OCI-LY3 (cell line): ENCODE data around the gene CALD1.

ENCODE experiments used
- H2AFZ ChIP-seq: fragments of 200-600, 300-600 bp; shearing (Covaris generic); 2 replicates; pipeline ENCODE4 v1.6.0; 2014; ENCODE audit warnings: antibody characterized with exemption, low read depth, low read length
- H3K27ac ChIP-seq: fragments of 200-600, 300-600 bp; sonication (generic); 2 replicates; pipeline ENCODE4 v1.5.1; 2014; ENCODE audit warnings: mild to moderate bottlenecking, low read length, moderate library complexity, mixed read lengths
- H3K27me3 ChIP-seq: fragments of 200-600, 300-600 bp; sonication (generic); 2 replicates; pipeline ENCODE4 v1.6.1; 2014; ENCODE audit warnings: low read depth, low read length, mixed read lengths
- H3K36me3 ChIP-seq: fragments of 200-600, 300-600 bp; sonication (generic); replicated peaks from 2 replicates; pipeline ENCODE3; 2014; ENCODE audit warnings: low read depth, low read length, mixed read lengths
- H3K4me1 ChIP-seq: fragments of 300-600, 200-600 bp; sonication (generic); 2 replicates; pipeline ENCODE4 v1.6.1; 2014; ENCODE audit warnings: low read length, mixed read lengths
- H3K4me2 ChIP-seq: fragments of 200-600, 300-600 bp; sonication (generic); 2 replicates; pipeline ENCODE4 v1.6.1; 2014; ENCODE audit warnings: low read length, mixed read lengths
- H3K4me3 ChIP-seq: fragments of 300-600, 200-600 bp; sonication (generic); 2 replicates; pipeline ENCODE4 v1.5.1; 2014; ENCODE audit warnings: antibody characterized with exemption, mild to moderate bottlenecking, low read length, moderate library complexity
- H3K79me2 ChIP-seq: fragments of 300-600, 200-600 bp; shearing (Covaris generic); 2 replicates; pipeline ENCODE4 v1.6.1; 2014; ENCODE audit warnings: mild to moderate bottlenecking, low read length, mixed read lengths
- H3K9ac ChIP-seq: fragments of 300-600, 200-600 bp; shearing (Covaris generic); 2 replicates; pipeline ENCODE4 v1.6.0; 2014; ENCODE audit warnings: mild to moderate bottlenecking, low read length, moderate library complexity
- H3K9me3 ChIP-seq: fragments of 200-600, 300-600 bp; shearing (Covaris generic); 2 replicates; pipeline ENCODE4 v1.6.1; 2014; ENCODE audit warnings: low read length, mixed read lengths; ENCODE audit not compliant: insufficient read depth
- H4K20me1 ChIP-seq: fragments of 200-600, 300-600 bp; sonication (generic); 2 replicates; pipeline ENCODE4 v1.6.1; 2016; ENCODE audit warnings: low read length, mixed read lengths; ENCODE audit not compliant: insufficient read depth
- EZH2phosphoT487 ChIP-seq: fragments of 200-600 bp; shearing (Covaris generic); IDR thresholded peaks from 2 replicates; pipeline ENCODE4 v1.6.1; 2018; ENCODE audit warnings: antibody characterized with exemption, mixed run types, low read depth
- TF ChIP-seq, protein P1 (sequence below): fragments of 200-600, 300-600 bp; sonication (generic); IDR thresholded peaks from 2 replicates; pipeline ENCODE4 v1.5.1; 2014; ENCODE audit warnings: antibody characterized with exemption, low read length, low read depth

Gene CALD1

GRCh38 chr7:134856691-134857090 lies 77.3 kb downstream of the CALD1 start:
- no peaks in the 10 kb centered on the region for H3K79me2 ChIP-seq
- TF ChIP-seq, protein P1, sequence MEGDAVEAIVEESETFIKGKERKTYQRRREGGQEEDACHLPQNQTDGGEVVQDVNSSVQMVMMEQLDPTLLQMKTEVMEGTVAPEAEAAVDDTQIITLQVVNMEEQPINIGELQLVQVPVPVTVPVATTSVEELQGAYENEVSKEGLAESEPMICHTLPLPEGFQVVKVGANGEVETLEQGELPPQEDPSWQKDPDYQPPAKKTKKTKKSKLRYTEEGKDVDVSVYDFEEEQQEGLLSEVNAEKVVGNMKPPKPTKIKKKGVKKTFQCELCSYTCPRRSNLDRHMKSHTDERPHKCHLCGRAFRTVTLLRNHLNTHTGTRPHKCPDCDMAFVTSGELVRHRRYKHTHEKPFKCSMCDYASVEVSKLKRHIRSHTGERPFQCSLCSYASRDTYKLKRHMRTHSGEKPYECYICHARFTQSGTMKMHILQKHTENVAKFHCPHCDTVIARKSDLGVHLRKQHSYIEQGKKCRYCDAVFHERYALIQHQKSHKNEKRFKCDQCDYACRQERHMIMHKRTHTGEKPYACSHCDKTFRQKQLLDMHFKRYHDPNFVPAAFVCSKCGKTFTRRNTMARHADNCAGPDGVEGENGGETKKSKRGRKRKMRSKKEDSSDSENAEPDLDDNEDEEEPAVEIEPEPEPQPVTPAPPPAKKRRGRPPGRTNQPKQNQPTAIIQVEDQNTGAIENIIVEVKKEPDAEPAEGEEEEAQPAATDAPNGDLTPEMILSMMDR = no peak
- no peak for TF ChIP-seq EZH2phosphoT487
- 0 out of 2 replicates have a peak, but pooled peaks cover 2% of the 10 kb centered on the region for H3K4me1 ChIP-seq
- no peak overlapping the region for H3K27ac ChIP-seq
- H4K20me1 ChIP-seq = no peaks in the 10 kb centered on the region
- peaks cover 19% of the 10 kb centered on the region for H3K27me3 ChIP-seq
- H2AFZ ChIP-seq = no peak overlapping the region
- H3K9me3 ChIP-seq = no peaks in the 10 kb centered on the region
- H3K4me2 ChIP-seq = no peak overlapping the region
- H3K9ac ChIP-seq = no peak overlapping the region
- H3K36me3 ChIP-seq = no peaks in the 10 kb centered on the region
- no peak overlapping the region for H3K4me3 ChIP-seq

DNA sequence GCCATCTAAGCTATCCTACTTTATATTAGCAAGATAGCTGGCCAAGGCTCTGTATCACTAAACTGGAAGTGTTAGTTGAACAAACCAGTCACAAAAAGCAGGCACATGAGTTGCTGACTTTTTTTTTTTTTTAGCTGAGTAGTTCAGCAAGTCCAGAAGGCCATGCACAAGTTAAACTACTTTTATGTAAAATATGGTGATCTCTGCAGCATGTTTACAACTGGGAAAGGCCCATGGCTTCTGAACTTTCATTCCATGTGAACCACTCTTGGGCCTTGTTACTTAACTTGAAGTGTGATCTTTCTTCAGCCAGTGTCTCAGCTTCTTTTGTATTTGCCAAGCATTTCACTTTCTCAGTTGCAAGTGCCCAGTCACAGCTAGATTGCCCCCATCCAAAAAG lies 78.5 kb downstream of the CALD1 start:
- Histone ChIP-seq H3K27me3 (peaks cover 23% of the 10 kb centered on the region), H3K36me3 (no peaks in the 10 kb centered on the region), H3K4me2 (no peak overlapping the region), H3K79me2 (no peaks in the 10 kb centered on the region), H3K27ac (no peak overlapping the region), H3K9me3 (no peaks in the 10 kb centered on the region), H2AFZ (no peak overlapping the region), H3K4me3 (no peak overlapping the region), H3K4me1 (0 out of 2 replicates have a peak, but pooled peaks cover 2% of the 10 kb centered on the region), H3K9ac (no peak overlapping the region), H4K20me1 (no peaks in the 10 kb centered on the region)
- TF ChIP-seq EZH2phosphoT487 = no peak
- TF ChIP-seq, protein P1 = no peak

DNA sequence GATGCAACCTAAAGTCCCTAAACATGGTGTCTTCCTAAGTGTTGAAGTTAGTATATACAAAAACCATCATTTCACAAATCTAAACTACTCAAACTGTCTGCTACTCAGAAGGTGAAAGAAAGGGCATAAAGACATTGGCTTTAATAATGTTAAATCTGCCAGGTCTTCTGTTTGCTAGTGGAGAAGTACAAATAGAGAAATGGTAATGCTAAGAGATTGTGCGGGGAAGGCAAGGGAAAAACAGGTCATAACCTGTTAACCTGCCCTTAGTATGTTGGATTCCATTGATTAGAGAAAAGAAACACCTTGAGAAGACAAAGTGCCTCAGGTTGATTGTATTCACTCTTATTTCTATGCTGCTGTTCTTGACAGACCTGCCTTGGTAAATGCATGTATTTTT lies 80.3 kb downstream of the CALD1 start:
- Histone ChIP-seq H3K9ac (no peak overlapping the region), H3K4me2 (no peak overlapping the region), H3K9me3 (no peaks in the 10 kb centered on the region), H3K27ac (no peak overlapping the region), H2AFZ (no peak overlapping the region), H3K36me3 (no peaks in the 10 kb centered on the region), H3K27me3 (peaks cover 30% of the 10 kb centered on the region), H3K4me3 (no peak overlapping the region), H3K4me1 (0 out of 2 replicates have a peak, but pooled peaks cover 2% of the 10 kb centered on the region), H3K79me2 (no peaks in the 10 kb centered on the region), H4K20me1 (no peaks in the 10 kb centered on the region)
- no peak for TF ChIP-seq EZH2phosphoT487
- TF ChIP-seq, protein P1 = no peak

- no peaks in the 10 kb centered on the region for H3K36me3 ChIP-seq
- H3K27me3 ChIP-seq = peaks cover 34% of the 10 kb centered on the region; the same call in 1 of the 2 replicates
- no peak overlapping the region for H3K27ac ChIP-seq
- no peak overlapping the region for H3K4me3 ChIP-seq
- no peaks in the 10 kb centered on the region for H3K4me1 ChIP-seq
- no peak overlapping the region for H3K9ac ChIP-seq
- H3K9me3 ChIP-seq = no peaks in the 10 kb centered on the region
- H3K4me2 ChIP-seq = no peak overlapping the region
- H3K79me2 ChIP-seq = no peaks in the 10 kb centered on the region
- no peak overlapping the region for H2AFZ ChIP-seq
- TF ChIP-seq, protein P1 = no peak
- no peak for TF ChIP-seq EZH2phosphoT487
- H4K20me1 ChIP-seq = no peaks in the 10 kb centered on the region
These were observed 85.8 kb downstream of the CALD1 start for GRCh38 chr7:134865001-134865845.
